Activated CD8-positive, alpha-beta memory T cell treated with anti-CD3 and anti-CD28 coated beads, Interleukin-2, amount 10 ng/mL, durations not matched to agents 7 days and 5 days (primary cell): ENCODE measurements around the gene STUM. TPM values are rescaled to one million over a fixed set of nuclear protein-coding genes. Genes with fewer than 3 reads are reported as not detected.

Source experiments
- ATAC-seq: fragments of 150-1000 bp; cut with Tn5 transposase; one replicate; pipeline ENCODE4 v1.10.0; 2021; ENCODE audit warnings: moderate library complexity
- CTCF ChIA-PET: fragments of 350-600 bp; sonication (Branson Sonifier 250); formaldehyde crosslinking; loops from one replicate; lab custom pipeline; 2021; ENCODE audit warnings: antibody characterized with exemption; lab: Charles Lee
- DNase-seq: peaks from one replicate; pipeline ENCODE4 v3.0.0-alpha.2; 2020
- H3K27ac Mint-ChIP-seq: one replicate; pipeline ENCODE4 v1.8.0; 2021; ENCODE audit warnings: mild to moderate bottlenecking, mixed read lengths
- H3K27me3 Mint-ChIP-seq: one replicate; pipeline ENCODE4 v1.8.0; 2021; ENCODE audit warnings: mixed read lengths
- H3K36me3 Mint-ChIP-seq: one replicate; pipeline ENCODE4 v1.8.0; 2021; ENCODE audit warnings: mild to moderate bottlenecking, mixed read lengths
- H3K4me1 Mint-ChIP-seq: one replicate; pipeline ENCODE4 v1.8.0; 2021; ENCODE audit warnings: mixed read lengths
- H3K4me3 Mint-ChIP-seq: one replicate; pipeline ENCODE4 v1.8.0; 2021; ENCODE audit warnings: mild to moderate bottlenecking, moderate library complexity, mixed read lengths
- H3K9me3 Mint-ChIP-seq: one replicate; pipeline ENCODE4 v1.8.0; 2022; ENCODE audit warnings: low read depth, mixed read lengths
- total RNA-seq, 2 experiments: library from RNA; stranded (reverse); gene quantifications; one replicate each; pipeline ENCODE4 v1.2.3, GENCODE V29; 2021

STUM gene
- total RNA-seq, 2 experiments from 2014 or later = not detected

- CTCF ChIA-PET = interaction anchor here (1.1 kb wide), 1 partner anchor 35 kb away, joined by 3 read pairs; no protein-coding TSS in a partner anchor
- DNase-seq = no peak
- H3K27me3 Mint-ChIP-seq = peaks cover 3% of the 10 kb centered on the region
Observed at GRCh38 chr1:226574044-226574443, 25.5 kb downstream of the STUM start.

GRCh38 chr1:226574591-226575435, 26.2 kb downstream of the STUM start:
- ATAC-seq (no peak), DNase-seq (no peak)
- Mint-ChIP-seq H3K27me3 (peaks cover 4% of the 10 kb centered on the region), H3K27ac (no peak overlapping the region), H3K4me3 (no peak overlapping the region), H3K9me3 (no peaks in the 10 kb centered on the region), H3K36me3 (no peaks in the 10 kb centered on the region), H3K4me1 (no peaks in the 10 kb centered on the region)
- CTCF ChIA-PET = no interaction called here

More at GRCh38 chr1:226574044-226574443, 25.5 kb downstream of the STUM start:
- ATAC-seq = no peak
- no peak overlapping the region for H3K27ac Mint-ChIP-seq
- H3K4me3 Mint-ChIP-seq = no peak overlapping the region
- H3K9me3 Mint-ChIP-seq = no peaks in the 10 kb centered on the region
- H3K4me1 Mint-ChIP-seq = no peaks in the 10 kb centered on the region
- no peaks in the 10 kb centered on the region for H3K36me3 Mint-ChIP-seq

GRCh38 chr1:226575436-226575720, 26.8 kb downstream of the STUM start:
- H3K36me3 Mint-ChIP-seq = no peaks in the 10 kb centered on the region
- no peak overlapping the region for H3K4me3 Mint-ChIP-seq
- CTCF ChIA-PET = no interaction called here

DNA sequence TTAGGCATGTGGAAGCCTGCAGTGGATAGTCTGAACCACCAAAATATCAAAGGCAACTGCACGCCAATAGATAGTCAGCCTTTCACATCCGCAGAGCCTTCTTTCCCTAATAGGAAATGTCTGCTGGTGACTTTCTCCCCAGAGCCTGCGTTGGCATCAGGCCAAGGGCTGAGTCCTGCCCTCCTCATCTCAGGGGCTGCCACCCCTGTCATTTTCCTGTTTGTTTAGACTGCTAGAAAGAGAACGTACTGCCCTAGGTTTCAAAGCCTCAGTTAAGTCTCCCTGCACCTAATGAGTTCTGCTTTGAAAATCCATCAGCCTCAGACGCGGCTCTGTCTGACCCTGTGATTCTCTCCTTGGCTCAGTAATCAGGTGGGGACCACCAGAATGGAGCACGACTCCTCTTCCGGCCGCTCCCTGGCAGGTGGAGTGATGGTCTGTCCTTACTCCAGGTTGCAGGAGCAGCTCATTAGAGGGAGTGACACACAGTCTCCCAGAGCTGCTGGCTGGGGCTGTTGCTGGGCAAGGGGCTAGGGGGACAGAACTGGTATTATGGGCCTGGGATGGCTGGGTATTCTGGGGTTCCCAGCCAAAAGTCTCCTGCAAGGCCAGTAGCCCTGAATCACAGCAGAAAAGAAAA, 27.3 kb downstream of the STUM start:
- CTCF ChIA-PET = no interaction called here
- ATAC-seq (no peak), DNase-seq (no peak)
- Mint-ChIP-seq H3K27me3 (peaks cover 5% of the 10 kb centered on the region), H3K36me3 (no peaks in the 10 kb centered on the region), H3K4me1 (no peaks in the 10 kb centered on the region), H3K9me3 (no peaks in the 10 kb centered on the region), H3K4me3 (no peak overlapping the region), H3K27ac (no peak overlapping the region)

More at GRCh38 chr1:226575436-226575720, 26.8 kb downstream of the STUM start:
- Mint-ChIP-seq H3K4me1 (no peaks in the 10 kb centered on the region), H3K27me3 (peaks cover 5% of the 10 kb centered on the region), H3K27ac (no peak overlapping the region), H3K9me3 (no peaks in the 10 kb centered on the region)
- ATAC-seq (no peak), DNase-seq (no peak)

DNA sequence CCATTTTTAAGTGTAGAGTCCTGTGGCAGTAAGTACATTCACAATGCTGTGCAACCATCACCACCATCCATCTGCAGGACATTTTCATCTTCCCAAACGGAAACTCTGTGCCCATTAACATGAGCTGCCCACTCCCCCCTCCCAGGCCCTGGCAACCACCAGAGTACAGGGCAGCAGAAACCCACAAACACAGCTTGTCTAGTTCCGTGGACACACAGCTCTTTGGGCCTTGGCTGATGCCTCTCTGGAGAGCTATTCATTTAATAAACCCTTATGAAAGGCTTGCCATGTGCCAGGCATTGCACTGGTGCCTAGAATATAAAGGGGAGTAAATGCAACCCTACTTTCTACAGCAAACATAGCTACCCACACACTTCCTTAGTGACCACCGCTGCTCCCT, 28.0 kb downstream of the STUM start:
- Mint-ChIP-seq H3K9me3 (no peaks in the 10 kb centered on the region), H3K27ac (no peak overlapping the region), H3K36me3 (no peaks in the 10 kb centered on the region), H3K27me3 (peaks cover 5% of the 10 kb centered on the region), H3K4me1 (no peaks in the 10 kb centered on the region), H3K4me3 (no peak overlapping the region)
- DNase-seq (no peak), ATAC-seq (no peak)
- CTCF ChIA-PET = no interaction called here

DNA sequence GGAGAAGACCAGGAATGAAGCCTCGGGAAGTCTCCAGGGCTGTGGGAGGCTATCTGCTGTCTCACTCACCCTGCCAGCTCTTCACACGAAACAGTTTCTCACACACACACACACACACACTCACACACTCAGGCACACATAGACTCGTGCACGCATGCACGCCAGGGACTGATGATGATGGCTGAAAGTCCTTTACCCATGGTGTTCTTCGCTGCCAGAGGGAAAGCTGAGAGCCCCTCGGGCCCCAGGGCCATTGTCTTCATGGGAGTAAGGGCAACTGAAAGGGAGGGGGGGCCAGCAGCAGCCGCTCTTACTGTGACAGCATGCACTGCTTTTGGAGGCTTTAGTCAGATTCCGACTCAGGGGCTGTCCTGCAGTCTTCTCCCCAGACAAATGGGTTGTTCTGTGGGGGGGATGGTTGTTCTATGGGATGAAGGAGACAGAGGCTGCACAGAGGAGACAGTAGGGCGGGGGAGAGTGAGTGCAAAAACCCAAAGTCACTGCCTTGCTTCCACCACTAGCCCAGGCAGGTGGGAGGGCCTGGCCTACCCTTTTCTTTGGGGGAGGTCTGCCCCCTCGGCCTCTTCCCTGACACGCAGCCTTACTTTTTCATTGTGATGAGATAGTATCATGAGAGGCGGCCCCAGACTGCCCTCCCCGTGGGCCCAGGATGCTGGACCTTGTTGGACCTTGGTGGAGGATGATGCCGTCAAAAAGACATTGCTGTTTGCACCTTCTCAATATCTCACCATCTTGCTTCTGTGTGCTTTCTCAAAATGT, 29.0 kb downstream of the STUM start:
- CTCF ChIA-PET = no interaction called here
- H3K4me3 Mint-ChIP-seq = no peak overlapping the region

DNA sequence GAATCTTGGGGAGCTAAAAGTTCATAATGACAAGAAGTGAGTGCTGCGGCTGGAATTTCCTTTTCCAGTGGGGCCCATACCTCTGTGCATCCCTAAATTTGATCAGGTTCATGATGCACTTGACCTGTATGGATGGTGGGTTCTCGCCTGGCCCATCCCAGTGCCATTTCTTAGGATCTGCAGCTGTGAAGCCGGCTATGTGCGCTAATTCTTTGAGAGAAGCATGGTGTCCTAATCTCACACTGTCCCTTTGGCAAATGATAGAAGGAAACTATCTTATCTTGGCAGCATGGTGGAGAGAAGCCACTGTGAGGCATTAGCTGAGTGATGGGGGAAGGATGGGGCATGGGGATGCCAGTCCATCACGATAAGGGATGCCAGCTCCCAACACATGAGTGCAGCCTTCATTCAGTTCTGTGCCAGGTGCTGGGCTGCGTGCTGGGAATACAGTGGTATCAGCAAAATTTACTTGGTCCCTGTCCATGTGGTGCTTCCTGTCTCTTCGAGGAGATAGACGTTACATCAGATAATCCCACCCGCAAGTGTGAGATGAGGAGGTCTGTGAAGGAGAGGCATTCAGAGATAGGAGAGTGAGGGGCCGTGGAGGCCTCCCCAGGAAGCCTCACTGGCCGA, 30.5 kb downstream of the STUM start:
- Mint-ChIP-seq H3K4me1 (no peaks in the 10 kb centered on the region), H3K9me3 (no peaks in the 10 kb centered on the region), H3K27ac (no peak overlapping the region), H3K36me3 (no peaks in the 10 kb centered on the region), H3K4me3 (no peak overlapping the region), H3K27me3 (peaks cover 5% of the 10 kb centered on the region)
- DNase-seq (no peak), ATAC-seq (no peak)
- CTCF ChIA-PET = no interaction called here

More for the DNA sequence above, 29.0 kb downstream of the STUM start:
- Mint-ChIP-seq H3K9me3 (no peaks in the 10 kb centered on the region), H3K36me3 (no peaks in the 10 kb centered on the region), H3K27me3 (peaks cover 5% of the 10 kb centered on the region), H3K27ac (no peak overlapping the region), H3K4me1 (no peaks in the 10 kb centered on the region)
- no peak for DNase-seq
- no peak for ATAC-seq

DNA sequence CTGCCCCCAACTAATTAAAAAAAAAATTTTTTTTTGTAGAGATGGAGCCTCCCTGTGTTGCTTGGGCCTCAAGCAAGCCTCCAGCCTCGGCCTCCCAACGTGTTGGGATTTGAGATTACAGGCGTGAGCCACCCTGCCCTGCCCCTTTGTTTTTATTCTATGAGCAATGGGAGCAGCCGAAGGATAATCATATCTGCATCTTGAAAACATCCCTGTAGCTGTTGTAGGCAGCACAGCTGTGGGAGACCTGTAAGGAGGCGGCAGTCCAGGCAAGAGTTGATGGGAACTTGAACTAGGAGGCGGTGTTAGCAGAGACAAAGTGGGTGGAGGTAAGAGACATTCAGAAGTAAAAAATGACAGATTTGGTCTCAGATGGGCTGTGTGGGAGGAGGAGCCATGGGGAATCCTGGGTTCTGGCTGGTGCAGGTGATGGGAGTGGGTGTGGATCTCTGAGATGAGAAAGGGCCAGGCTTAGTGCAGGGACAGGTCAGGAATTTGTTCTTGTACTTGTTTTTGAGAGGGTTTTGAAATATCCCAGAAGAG, 31.3 kb downstream of the STUM start:
- CTCF ChIA-PET = interaction anchor here (1.6 kb wide), 1 partner anchor 32 kb away, joined by 3 read pairs; no protein-coding TSS in a partner anchor
- Mint-ChIP-seq H3K4me3 (no peak overlapping the region), H3K9me3 (no peaks in the 10 kb centered on the region), H3K36me3 (no peaks in the 10 kb centered on the region), H3K4me1 (no peaks in the 10 kb centered on the region), H3K27me3 (peaks cover 5% of the 10 kb centered on the region), H3K27ac (no peak overlapping the region)
- DNase-seq = no peak
- no peak for ATAC-seq

GRCh38 chr1:226580625-226581270, 32.2 kb downstream of the STUM start:
- ATAC-seq (no peak), DNase-seq (no peak)
- CTCF ChIA-PET = interaction anchor here (1.0 to 1.6 kb wide), 2 partner anchors 28 to 31 kb away, joined by 3 to 4 read pairs; no protein-coding TSS in a partner anchor
- Mint-ChIP-seq H3K4me3 (no peak overlapping the region), H3K27ac (no peak overlapping the region), H3K27me3 (peaks cover 5% of the 10 kb centered on the region), H3K9me3 (no peaks in the 10 kb centered on the region), H3K4me1 (no peaks in the 10 kb centered on the region), H3K36me3 (no peaks in the 10 kb centered on the region)

GRCh38 chr1:226581650-226582330, 33.2 kb downstream of the STUM start:
- Mint-ChIP-seq H3K36me3 (no peaks in the 10 kb centered on the region), H3K4me3 (no peak overlapping the region), H3K4me1 (no peaks in the 10 kb centered on the region), H3K27me3 (peaks cover 5% of the 10 kb centered on the region), H3K27ac (no peak overlapping the region), H3K9me3 (no peaks in the 10 kb centered on the region)
- DNase-seq = no peak
- ATAC-seq = no peak
- CTCF ChIA-PET = interaction anchor here (1.6 kb wide), 1 partner anchor 30 kb away, joined by 3 read pairs; no protein-coding TSS in a partner anchor

GRCh38 chr1:226582966-226583365, 34.4 kb downstream of the STUM start:
- H3K4me3 Mint-ChIP-seq = no peak overlapping the region
- H3K27ac Mint-ChIP-seq = no peak overlapping the region
- no peak for ATAC-seq
- DNase-seq = no peak
- no peaks in the 10 kb centered on the region for H3K9me3 Mint-ChIP-seq
- CTCF ChIA-PET = no interaction called here
- H3K4me1 Mint-ChIP-seq = no peaks in the 10 kb centered on the region
- peaks cover 5% of the 10 kb centered on the region for H3K27me3 Mint-ChIP-seq
- H3K36me3 Mint-ChIP-seq = no peaks in the 10 kb centered on the region

DNA sequence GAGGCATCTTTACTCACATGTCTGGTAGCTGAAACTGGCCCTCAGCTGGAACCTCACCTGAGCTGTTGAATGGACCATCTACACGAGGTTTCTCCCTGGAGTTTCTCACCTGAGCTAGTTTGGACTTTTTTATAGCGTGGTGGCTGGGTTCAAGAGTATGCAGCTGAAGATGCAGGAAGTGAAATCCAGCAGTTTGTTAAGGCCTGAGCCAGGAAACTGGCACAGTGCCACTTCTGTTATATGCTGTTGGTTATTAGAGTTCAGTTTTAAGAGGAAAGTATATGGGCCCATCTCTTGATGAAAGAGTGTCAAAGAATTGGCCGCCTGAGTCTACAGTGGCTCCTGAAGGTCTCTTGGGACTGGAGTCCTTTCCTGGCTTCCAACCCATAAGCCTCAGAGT, 35.6 kb downstream of the STUM start:
- CTCF ChIA-PET = no interaction called here
- no peak overlapping the region for H3K4me3 Mint-ChIP-seq
- H3K27me3 Mint-ChIP-seq = peaks cover 5% of the 10 kb centered on the region
- no peaks in the 10 kb centered on the region for H3K9me3 Mint-ChIP-seq
- no peak for ATAC-seq
- H3K27ac Mint-ChIP-seq = no peak overlapping the region
- no peak for DNase-seq
- H3K4me1 Mint-ChIP-seq = no peaks in the 10 kb centered on the region
- H3K36me3 Mint-ChIP-seq = no peaks in the 10 kb centered on the region
